A673 (cell line): Measurements from ENCODE around the gene CCDC141. TPM values are rescaled to one million over a fixed set of nuclear protein-coding genes. Genes with fewer than 3 reads are reported as not detected.

ENCODE experiments used
- BruUV-seq: library from RNA; stranded (reverse); fragments of 400-500 nt; replicated peaks from 2 replicates; lab custom pipeline; 2021; lab: Mats Ljungman, UMichigan
- CTCF ChIA-PET: fragments of 300-600 bp; sonication (Branson Sonifier 250); formaldehyde crosslinking; loops from one replicate; lab custom pipeline; 2022; ENCODE audit warnings: antibody characterized with exemption; lab: Charles Lee
- POLR2A ChIA-PET: fragments of 300-600 bp; sonication (Branson Sonifier 250); formaldehyde crosslinking; loops from one replicate; lab custom pipeline; 2022; ENCODE audit warnings: antibody characterized with exemption; ENCODE audit not compliant: low non-redundant PET; lab: Charles Lee
- DNase-seq: peaks from one replicate; pipeline ENCODE4 v3.0.0-alpha.2; 2015; ENCODE audit warnings: low spot score
- H3K27ac ChIP-seq: fragments of 200-600 bp; sonication (generic); 2 replicates; pipeline ENCODE4 v1.5.1; 2016; ENCODE audit warnings: mixed run types, low read depth, mild to moderate bottlenecking, mixed read lengths, antibody characterized with exemption, low read length; ENCODE audit not compliant: poor library complexity, severe bottlenecking
- H3K27me3 ChIP-seq: fragments of 200-600 bp; sonication (generic); replicated peaks from 2 replicates; pipeline ENCODE4 v1.6.1; 2017; ENCODE audit warnings: mixed run types, low read depth, mild to moderate bottlenecking, mixed read lengths, antibody characterized with exemption, low read length; ENCODE audit not compliant: insufficient read depth, poor library complexity
- H3K36me3 ChIP-seq: fragments of 200-600 bp; sonication (generic); 2 replicates; pipeline ENCODE4 v1.6.1; 2016; ENCODE audit warnings: mixed run types, mild to moderate bottlenecking, mixed read lengths, antibody characterized with exemption, low read length; ENCODE audit not compliant: insufficient read depth, poor library complexity, severe bottlenecking
- H3K4me1 ChIP-seq: fragments of 200-600 bp; sonication (generic); 2 replicates; pipeline ENCODE4 v1.6.1; 2017; ENCODE audit warnings: mixed run types, mild to moderate bottlenecking, mixed read lengths, antibody characterized with exemption, low read length; ENCODE audit not compliant: insufficient read depth, poor library complexity, severe bottlenecking
- H3K4me3 ChIP-seq: fragments of 200-600 bp; sonication (generic); 2 replicates; pipeline ENCODE4 v1.5.1; 2016; ENCODE audit warnings: low read depth, mixed run types, mild to moderate bottlenecking, mixed read lengths, low read length; ENCODE audit not compliant: poor library complexity, severe bottlenecking
- H3K9me3 ChIP-seq: fragments of 200-600 bp; sonication (generic); 2 replicates; pipeline ENCODE4 v1.6.1; 2016; ENCODE audit warnings: mixed run types, low read depth, mild to moderate bottlenecking, mixed read lengths, antibody characterized with exemption, low read length; ENCODE audit not compliant: poor library complexity, severe bottlenecking
- CTCF ChIP-seq: fragments of 300-800, 200-600 bp; sonication (generic); conservative IDR thresholded peaks from 2 replicates; pipeline ENCODE4 v1.5.1; 2017; ENCODE audit warnings: low read depth, mild to moderate bottlenecking, antibody characterized with exemption, low read length, moderate library complexity, mixed read lengths
- EZH2 ChIP-seq: fragments of 200-600 bp; sonication (generic); IDR thresholded peaks from 2 replicates; pipeline ENCODE4 v1.6.1; 2017; ENCODE audit warnings: borderline replicate concordance, low read depth, mild to moderate bottlenecking, mixed read lengths, antibody characterized with exemption, low read length; ENCODE audit not compliant: poor library complexity, severe bottlenecking
- intact Hi-C: fragments of 100-400 bp; cut with micrococcal nuclease; formaldehyde crosslinking; loops from one replicate; pipeline ENCODE4 v1.10.0; 2022; ENCODE audit not compliant: unreplicated experiment
- total RNA-seq: library from RNA; stranded (reverse); gene quantifications from 2 replicates; pipeline ENCODE4 v1.2.3, GENCODE V29; 2021

Gene CCDC141
- total RNA-seq, 1 experiment from 2014 or later, result not detected

- ChIA-PET POLR2A (no interaction called here), CTCF (no interaction called here)
- peak; percentile 5 for DNase-seq
- H3K4me1 ChIP-seq, result no peaks in the 10 kb centered on the region
- no peak overlapping the region for H3K4me3 ChIP-seq
- H3K36me3 ChIP-seq, result no peaks in the 10 kb centered on the region
- intact Hi-C loops, result no loop called here
- no peak overlapping the region for H3K27ac ChIP-seq
- no peak for TF ChIP-seq EZH2
- TF ChIP-seq CTCF, result no peak
- no peaks in the 10 kb centered on the region for H3K27me3 ChIP-seq
- BruUV-seq, result no TSS peak
- no peaks in the 10 kb centered on the region for H3K9me3 ChIP-seq
Observed at GRCh38 chr2:178819992-178820391, 229.9 kb downstream of the CCDC141 start.

- Histone ChIP-seq H3K27me3 (no peaks in the 10 kb centered on the region), H3K9me3 (no peaks in the 10 kb centered on the region), H3K36me3 (no peaks in the 10 kb centered on the region), H3K4me3 (no peak overlapping the region), H3K4me1 (no peaks in the 10 kb centered on the region), H3K27ac (no peak overlapping the region)
- TF ChIP-seq EZH2 (no peak), CTCF (no peak)
- intact Hi-C loops, result no loop called here
- POLR2A ChIA-PET, result no interaction called here
- DNase-seq, result no peak
- BruUV-seq, result no TSS peak
- CTCF ChIA-PET, result no interaction called here
Observed at GRCh38 chr2:178819147-178819875, 230.6 kb downstream of the CCDC141 start.

GRCh38 chr2:178811901-178812300 lies 238.0 kb downstream of the CCDC141 start:
- intact Hi-C loops, result no loop called here
- TF ChIP-seq CTCF (no peak), EZH2 (no peak)
- Histone ChIP-seq H3K4me3 (no peak overlapping the region), H3K4me1 (no peaks in the 10 kb centered on the region), H3K27ac (no peak overlapping the region), H3K27me3 (no peaks in the 10 kb centered on the region), H3K36me3 (no peaks in the 10 kb centered on the region), H3K9me3 (no peaks in the 10 kb centered on the region)
- no peak for DNase-seq
- no TSS peak for BruUV-seq
- POLR2A ChIA-PET, result no interaction called here
- CTCF ChIA-PET, result no interaction called here
